ENCODE results near the gene C4orf50.
"Not testable (repeated sequence)": the region's sequence is repeated elsewhere in the genome, so short reads cannot be mapped to it uniquely, and the experiment has no call there.

The C4orf50 gene

DNA sequence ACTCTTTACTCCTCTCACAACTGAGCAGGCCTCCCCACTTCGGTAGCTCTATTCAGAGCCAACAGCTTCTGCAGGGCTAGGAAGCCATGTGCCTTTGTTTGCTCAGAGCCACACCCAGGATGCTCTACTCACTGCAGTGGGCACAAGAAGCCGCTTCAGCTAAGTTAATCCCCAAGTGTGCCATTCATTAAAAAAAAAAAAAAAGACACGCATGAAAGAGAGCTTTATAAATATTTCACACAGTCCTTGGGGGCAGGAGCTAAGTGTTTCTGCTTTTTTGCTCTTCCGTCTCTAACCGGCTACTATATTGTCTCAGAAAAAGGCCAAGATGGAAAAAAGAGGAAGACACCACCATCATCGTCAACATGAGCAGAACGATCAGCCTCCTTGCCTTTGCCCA is 133.4 kb downstream of the C4orf50 start:
- no peak for DNase-seq

DNA sequence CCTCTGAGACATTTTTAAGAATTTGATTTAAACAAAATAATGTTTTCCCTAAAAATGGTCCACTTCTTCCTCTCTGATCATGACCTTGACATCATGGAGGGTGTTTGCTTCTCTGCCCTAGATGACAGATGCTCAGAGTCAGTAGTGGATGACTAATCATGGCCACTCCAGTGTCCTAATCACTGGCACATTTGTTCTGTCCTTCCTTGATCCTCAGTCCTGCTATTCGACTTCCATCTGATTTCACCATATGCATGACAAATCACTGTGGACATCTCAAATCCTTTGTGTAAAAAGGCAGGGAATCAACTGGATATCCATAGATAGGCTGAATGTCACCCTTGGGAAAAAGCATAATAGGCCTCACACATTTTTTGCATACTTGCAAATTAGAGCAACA is 134.3 kb downstream of the C4orf50 start:
- DNase-seq, result no peak

DNA sequence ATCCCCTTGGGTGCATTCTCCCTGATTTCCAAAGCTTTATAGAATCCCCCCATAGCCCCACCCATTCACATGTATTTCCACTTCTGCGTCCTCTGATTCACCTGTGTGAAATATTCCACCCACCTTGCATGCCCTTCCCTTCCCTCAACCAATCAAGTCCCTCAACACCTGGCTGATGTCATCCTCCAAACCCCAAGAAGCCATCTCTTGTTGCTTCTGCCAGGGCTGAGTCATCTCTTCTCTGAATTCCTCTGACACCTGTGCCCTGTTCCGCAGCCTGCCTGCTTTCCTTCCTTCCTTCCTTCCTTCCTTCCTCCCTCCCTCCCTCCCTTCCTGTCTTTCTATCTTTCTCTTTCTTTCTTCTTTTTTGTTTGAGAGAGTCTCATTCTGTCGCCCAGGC is 135.3 kb downstream of the C4orf50 start:
- no peak for DNase-seq

DNA sequence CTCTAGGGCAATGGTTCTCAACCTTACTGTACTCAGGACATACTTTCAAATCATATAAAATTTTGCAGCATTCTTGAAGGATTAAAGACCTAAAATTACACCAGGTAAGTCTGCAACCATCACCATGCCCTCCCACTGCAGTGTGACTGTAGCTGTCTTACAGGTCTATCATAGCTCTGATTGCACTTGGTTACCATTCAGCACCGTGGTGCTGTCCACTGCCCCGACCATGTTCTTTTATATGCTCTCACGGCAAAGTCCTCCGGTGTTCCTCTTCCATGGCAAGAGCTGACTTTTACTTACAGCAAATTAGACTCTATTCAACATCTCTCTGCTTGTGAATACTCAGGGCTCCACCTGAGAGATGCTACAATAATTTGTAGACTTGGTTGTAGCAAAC is 136.9 kb downstream of the C4orf50 start:
- no peak for DNase-seq

DNA sequence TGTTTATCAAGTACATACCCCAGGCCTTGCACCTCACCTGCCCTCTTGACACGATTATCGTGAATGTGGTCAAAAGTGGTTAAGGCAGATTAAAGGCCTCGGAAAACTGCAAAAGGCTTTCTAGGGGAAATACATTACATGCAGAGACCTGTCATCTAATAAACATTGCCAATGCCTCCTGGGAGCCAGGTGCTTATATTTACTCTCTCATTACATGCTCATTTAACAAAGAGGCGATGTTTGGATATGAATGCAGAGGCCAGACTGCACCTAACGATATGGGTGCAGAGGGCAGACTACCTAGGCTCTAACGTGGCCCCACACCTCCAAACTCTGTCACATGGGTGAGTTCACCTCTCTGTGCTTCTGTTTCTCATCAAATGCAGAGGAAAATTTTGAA is 139.9 kb downstream of the C4orf50 start:
- DNase-seq, result no peak

DNA sequence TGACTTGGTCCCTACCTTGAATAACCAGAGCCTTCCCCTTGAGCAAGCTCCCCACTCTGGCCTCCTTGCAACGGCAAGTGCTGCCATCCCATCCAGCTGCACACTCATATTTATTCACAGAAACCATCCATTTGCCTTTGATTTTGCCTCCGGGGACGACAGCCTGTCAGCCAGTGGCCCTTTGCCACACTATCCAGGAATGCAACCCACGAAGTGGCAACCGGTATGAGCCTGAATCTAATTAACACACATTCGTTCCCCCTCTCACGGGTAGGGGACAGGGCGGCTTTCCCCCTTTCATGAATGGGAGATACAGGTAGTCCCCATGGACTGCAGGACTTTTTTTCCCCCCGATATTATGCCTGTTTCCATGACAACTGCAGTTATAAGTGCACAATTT is 140.8 kb downstream of the C4orf50 start:
- DNase-seq, result no peak

DNA sequence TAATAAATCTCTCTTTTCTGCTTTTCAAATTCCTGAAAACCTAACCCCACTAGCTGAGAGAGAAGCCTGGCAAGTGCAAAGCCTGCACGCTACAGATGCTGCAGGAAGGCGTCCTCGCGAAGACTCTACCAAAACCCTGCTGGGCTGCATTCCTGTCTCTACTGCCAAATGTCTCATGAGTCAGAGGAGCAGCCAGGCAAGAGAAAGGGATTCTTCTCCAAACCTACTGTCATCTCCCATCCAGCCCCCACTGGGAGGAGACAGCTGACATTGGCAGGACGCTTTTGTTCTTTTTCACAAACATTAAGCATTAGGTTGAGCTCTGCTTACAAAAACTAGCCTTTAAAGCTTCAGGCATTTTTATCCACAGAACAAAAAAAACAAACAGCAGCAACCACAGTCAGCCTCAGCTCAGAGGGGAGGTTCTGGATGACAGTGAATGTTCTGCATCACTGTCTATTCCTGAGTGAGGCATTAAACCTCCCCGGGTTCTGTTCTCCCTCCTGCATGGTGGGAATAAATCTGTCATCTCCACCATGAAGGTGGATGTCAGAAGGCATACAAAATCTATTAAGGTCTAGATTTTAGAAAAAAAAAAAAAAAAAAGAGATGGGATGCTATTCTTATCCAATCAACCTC is 143.3 kb downstream of the C4orf50 start:
- no peak for DNase-seq

DNA sequence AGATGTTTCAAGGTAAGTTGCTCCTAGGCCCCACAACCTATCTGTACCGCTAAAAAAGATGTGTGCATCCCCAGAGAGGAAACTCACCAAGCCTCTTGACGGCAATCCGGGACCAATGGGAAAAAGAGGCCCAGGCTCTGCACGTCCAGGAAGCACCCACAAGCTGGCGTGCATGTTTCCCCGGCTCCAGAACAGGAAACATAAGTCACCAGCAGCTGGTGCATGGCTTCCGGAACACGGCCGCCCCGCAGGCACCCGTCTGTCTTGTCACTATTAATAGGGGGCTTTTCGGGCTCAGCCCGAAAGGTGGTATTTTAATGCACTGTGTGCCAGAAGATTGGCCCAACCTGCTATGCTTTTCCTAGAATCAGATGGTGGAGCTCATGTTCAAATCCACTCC is 147.5 kb downstream of the C4orf50 start:
- DNase-seq, result no peak

DNA sequence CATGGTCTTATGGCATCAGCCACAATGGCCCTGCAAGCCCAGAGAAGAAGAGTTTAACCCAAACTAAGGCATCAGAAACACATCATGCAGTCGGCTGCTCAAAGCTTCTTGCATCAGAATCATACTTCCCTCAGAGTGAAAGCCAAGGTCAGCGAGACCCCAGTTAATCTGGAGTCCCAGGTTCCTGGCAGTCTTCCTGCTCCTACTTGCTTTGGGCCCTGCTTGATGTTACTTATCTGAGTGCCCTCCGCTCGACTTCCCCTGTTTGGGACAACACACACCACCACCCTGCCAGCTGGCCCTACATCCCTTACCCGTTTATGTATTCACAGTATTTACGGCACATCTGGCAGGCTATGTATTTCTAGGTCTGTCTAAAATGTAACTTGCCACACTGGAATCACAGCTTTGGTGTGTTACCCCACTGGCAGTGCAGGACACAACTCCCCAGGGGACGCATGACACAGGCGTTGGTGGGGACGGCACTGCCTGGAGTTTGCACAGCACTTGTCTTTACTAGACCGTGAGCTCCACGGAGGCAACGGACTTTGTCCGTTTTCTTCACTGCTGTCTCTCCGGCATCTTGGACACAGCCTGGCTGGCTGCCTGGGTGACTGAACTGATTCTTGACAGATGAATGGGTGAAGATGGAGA is 148.1 kb downstream of the C4orf50 start:
- DNase-seq, result no peak

DNA sequence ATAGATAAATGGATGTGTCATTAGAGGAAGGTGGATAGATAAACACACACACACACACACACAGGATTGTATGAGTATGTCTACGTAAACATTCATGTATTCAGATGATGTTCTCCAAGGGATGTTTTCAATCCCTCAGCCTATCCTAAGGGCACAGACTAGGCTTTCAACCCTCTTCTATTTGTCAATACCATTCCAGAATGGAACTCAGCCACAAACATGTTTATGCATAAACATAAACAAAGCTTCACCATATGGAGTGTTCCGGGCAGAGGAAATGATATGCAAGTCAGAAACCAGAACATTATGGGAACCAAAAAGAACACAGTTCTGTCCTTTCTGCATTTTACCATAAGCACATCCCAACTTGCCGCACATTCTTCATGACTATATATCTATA is 150.4 kb downstream of the C4orf50 start:
- DNase-seq, result no peak

DNA sequence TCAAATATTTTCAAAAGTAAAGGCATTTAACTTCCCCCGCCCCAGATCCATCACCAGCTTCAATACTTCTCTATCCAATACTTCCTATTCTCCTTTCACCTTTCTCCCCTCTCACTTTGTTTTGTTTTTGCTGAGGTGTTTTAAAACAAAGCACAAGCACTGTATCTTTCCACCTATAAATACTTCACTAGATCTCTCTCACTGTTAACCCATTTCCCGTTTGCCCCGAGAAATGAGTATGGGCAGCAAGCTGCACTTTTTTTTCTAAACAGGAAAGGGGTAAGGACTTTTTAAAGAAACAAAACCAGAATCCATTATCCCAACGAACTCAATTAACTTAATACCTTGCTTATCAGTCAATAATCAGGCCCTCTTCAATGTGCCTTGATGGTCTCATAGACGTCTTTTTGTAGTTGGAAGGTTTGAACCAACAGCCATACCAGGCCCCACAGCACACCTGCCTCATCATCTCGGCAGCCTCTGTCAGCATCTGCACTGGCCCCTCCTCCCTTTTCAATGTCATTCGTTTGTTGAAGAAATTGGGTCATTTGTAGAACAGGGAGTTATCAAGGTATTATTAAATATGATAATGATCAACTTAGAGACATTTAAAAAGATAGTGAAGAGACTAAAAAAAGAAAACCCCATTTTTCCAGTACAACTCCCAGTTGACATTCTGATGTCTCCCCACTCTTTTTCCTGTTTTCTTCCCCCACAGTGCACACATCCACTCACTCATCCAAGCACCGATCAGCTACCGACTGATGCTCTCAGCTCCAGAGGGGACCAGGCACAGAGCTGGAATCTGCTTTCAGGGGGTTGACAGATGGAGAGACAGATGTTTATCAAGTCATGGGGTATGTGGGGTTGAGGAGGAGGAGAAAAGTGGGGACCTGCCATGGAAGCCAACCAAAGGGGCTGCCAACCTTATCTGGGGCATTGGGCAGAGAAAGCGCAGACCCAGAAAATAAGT is 151.1 kb downstream of the C4orf50 start:
- DNase-seq, result no peak

DNA sequence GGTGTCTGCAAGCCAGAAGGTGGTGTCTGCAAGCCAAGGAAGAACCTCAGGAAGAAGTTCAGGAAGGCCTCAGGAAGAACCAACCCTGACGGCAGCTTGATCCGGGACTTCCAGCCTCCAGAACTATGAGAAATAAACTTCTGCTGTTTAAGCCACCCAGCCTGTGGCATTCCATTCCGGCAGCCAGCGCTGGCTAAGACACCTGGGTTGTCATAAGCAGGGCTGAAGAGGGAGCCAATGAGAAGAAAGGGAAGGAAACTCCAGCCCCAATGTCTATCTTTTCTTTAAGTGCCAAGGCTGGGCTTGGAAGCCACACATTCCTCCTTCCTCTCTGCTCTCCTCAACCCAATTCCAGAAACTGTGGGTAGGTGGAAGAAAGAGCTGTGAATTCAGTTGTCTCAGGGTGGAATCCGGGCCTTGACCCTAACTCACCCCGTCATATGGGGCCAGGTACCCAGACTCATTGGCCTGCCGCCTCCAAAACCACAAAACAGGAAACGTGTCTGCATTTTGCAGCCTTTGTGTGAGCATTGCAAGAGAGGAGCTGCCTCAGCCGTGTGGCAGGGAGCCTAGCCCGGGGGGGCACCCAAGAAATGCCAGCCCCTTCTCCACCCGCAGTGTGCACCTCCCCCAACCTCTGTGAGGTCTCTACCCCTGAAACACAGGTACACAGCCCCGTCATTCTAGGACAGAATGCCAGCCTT is 152.2 kb downstream of the C4orf50 start:
- DNase-seq, result no peak

DNA sequence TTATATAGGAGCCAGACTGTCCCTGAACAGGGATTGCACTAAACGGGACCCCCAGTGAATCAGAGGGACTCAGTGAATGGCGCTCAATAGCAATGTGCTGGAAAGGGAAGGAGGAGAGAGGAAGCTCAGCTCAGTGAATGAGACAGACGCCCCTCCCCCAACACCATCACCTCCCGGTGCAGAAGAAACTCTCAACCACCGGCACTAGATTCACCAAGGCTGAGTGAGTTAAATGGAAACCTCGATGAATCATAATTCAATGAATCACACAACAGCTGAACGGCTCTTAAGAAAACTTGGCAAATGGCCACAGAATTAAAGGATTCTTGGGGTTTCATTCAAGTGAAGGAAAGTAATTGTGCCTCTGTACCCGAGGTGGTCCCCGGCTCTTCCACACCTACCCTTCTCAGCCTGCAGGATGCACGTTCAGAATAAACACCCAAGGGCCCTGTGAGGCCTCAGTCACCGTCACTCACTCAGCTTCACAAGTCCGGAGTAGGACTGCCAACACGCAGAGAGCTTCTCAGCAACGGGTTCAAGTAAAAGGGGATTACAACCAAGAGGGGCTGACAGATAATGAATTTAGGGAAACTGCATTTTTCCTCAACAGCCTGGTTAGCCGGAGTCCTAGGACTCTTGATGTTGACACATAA is 154.6 kb downstream of the C4orf50 start:
- peak; percentile 23 for DNase-seq

DNA sequence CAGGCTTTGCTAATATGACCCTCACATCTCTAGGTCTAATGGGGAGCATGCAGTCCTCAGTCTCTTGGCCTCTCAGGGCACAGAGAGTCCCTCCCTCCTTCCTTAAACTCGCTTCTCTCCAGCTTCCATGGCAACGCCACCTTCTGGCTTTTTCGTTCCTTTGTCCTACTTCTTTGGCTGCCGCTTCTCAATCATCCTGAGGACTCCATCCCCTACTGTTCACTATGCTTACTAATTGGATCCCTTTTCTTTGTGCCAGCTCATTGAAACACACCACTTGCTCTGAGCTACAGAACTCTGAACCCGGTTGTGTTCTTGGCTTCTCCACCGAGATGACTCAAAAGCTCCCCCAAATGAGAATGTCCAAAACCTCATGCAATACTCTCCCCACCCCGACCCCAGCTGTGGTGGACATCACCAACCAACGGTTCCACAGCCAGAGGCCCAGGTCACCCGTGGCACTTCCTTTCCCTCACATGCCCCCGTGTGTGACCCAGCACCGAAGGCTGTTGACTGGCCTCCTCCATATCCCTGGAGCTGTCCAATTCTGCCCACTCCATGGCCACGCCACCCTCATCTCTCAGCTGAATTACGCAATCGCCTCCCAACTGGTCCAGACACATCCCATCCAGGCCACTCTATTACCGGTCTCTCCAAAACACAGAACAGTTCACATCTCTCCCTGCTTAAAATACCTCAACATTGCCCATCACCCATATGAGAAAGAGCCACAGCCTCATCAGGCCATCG is 160.0 kb downstream of the C4orf50 start:
- no peak for DNase-seq

DNA sequence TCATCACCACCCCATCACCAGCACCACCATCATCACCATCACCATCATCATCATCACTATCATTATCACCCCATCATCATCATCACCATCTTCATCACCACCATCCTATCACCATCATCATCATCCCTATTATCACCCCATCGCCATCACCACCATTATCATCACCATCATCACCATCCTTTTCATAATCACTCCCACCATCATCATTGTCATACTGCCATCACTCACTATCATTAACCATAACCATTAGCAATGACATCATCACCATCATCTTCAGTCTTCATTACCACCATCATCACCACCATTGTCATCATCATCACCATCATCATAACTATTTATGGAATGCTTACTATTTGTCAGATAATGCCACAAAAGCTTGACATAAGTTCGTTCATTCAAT is 161.0 kb downstream of the C4orf50 start:
- DNase-seq, result no peak

DNA sequence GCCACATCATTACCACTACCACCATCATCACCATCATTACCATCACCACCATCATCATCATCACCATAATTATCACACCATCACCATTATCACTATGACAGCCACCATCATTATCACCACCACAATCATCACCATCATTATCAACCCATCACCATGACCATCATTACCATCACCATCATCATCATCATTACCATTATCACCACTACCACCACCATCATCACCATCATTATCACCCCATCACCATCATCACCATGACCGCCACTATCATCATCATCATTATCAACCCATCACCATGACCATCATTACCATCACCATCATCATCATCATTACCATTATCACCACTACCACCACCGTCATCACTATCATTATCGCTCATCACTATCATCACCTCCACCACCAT is 161.9 kb downstream of the C4orf50 start:
- not testable (repeated sequence) for DNase-seq

DNA sequence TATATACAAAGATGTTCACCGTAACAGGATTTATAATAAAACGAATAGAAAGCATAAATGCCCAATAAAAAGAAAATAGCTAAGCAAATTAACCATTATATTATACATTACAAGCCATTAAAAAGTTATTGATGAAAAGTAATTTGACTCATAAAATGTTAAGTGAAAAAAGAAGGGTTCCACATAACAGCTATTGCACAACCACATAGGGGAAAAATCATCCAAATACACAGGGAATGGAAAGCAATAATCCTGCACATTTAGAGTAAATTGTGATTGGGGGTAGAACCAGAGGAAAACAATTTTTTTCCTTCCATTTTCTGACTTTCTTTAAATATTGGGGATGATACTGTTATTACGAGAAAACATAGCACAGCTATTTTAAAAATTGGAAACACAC is 163.3 kb downstream of the C4orf50 start:
- no peak for DNase-seq

DNA sequence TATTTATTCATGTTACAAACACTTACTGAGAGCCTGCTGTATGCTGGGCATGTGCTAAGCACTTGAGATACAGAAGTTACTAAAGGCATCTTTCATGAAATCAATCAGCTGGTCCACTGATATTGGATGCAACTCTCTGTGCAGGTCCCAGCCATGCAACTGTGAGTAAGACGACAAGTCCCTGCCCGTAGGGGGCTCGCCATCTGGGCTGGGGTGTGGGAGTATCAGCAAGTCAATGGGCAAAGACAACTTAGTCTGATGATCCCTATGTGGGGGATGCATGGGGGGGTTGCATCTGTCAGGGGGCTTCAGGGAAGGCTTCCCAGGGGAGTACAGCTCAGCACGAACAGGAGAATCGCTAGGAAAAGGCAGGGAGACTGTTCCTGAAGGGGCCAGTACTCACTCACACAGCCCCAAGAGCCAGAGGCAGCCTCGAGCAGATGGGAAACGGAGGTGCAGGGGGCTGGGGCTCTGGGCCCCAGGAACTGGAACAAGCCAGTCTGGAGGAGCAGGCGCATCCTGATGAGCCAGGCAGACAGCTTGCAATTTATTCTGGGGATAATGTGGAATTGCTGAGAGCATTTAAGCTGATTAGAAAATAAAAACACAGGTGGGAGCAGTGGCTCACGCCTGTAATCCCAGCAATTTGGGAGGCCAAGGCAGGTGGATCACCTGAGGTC is 165.6 kb downstream of the C4orf50 start:
- no peak for DNase-seq

DNA sequence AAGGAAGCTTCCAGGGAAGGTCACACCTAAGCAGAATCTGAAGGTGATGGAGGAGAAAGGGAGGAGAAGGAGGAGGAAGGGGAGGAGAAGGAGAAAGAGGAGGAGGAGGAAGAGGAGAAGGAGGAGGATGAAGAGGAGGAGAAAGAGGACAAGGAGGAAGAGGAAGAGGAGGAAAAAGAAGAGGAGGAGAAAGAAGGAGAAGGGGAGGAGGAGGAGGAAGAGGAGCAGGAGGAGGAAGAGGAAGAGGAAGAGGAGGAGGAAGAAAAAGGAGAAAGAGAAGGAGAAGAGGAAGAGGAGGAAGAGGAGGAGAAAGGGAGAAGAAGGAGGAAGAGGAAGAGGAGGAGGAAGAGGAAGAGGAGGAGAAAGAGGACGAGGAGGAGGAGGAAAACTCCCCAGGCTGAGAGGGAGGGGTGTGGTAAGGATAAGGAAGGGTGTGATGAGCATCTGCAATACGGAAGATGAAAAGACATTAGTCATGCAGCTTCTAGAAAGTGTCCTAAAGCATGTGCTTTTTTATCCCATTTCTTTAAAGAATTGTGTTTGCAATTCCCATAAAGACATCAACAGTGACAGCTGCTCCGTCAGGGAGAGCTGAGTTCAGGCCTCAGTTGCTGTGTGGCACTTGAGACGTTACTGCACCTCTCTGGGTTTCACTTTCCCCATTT is 166.5 kb downstream of the C4orf50 start:
- no peak for DNase-seq
